Hematopoietic multipotent progenitor cell treated with erythropoietin and hydrocortisone succinate and interleukin-3 and kit ligand, for 17 days (in vitro differentiated cells): ENCODE measurements around the gene CFAP74.
"Not testable (repeated sequence)": the region's sequence is repeated elsewhere in the genome, so short reads cannot be mapped to it uniquely, and the experiment has no call there.

Experiments
- DNase-seq: peaks from one replicate; pipeline ENCODE4 v3.0.0-alpha.2; 2015; ENCODE audit warnings: low spot score

CFAP74 gene

DNA sequence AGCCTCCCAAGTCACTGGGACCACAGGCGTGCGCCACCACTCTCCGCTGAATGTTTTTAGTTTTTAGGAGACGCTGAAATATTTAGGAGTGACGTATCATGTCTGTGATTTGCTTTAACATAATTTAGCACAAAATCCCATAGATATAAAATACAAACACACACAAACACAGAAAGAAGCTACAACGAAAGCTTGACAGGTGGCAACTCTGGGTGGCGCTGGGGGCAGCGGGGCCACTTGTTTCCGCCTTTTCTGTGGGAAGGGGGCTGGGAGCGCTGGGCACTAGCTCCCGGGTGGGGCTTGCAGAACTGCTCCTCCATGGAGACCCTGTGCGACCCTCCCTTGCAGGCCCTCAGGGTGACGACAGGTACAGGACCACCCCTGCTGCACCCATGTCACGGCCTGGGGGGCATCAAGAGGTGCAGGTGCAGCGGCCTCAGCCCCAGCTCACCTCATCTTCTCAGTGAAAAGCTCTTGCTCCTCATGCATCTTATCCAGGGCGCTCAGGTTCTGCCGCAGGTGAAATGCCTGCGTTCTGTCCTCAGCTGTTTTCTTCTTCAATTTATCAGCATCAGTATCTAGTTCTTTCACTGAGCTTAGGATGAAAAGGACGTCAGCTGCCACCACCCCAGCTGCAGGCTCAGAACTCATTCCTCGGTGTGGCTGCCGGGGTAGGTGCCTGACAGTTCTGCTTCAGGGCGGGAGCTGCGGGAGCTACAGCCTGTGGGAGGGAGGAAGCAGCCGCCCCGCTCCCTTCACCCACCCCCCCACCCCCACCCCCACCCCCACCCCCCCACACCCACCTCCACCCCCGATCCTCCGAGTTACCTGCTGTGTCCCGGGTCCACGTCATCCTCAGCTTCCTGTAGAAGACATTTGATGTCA is 15.3 kb downstream of the CFAP74 start:
- no peak for DNase-seq

DNA sequence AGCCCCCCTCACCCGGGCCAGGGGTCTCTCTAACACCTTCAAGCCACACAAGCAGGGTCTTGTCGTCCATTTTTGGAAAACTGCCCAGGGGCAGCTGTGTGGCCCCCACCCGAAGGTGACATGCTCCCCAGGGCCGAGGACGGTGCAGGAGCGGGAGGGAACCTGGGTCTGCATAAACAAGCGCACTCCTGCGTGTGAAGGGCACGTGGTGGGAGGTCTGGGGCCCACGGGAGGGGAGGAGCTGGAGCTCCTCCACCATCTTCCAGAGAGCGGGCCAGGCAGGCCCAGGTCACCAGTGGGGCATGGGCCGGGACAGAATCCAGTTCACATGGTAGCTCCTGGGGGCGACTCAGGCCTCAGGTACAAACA is 16.5 kb downstream of the CFAP74 start:
- no peak for DNase-seq

DNA sequence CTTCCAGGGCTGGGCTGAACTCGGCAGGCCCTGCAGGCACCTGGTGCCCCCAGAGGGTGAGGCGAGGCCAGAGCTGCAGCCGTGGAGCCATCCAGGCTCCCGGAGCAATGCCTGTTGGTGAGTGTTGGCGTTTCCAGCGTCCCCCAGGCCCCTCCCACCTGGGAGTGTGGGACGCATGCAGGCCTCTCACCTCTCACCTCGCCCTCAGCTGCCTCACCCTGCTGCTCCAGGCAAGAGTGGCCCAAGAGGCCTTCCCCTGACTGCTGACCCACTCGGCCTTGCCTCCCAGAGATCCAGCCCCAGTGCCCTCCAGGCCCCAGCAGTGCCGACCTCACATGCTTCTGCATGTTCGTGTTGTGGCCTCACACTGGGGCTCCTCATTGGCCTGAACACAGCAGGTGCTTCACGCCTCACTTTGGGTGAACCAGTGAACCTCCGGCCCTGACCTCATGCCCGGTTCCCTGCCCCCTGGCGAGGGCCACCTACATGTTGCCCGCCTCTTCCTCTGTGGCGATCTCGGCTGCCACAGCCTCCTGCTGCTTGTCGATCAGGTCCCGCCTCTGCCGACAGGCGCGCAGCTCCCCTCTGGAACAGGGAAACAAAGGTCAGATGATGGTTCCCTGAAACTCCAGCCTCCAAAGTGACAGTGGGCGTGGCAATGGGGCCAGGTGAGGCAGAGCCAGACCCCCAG is 17.0 kb downstream of the CFAP74 start:
- DNase-seq = no peak

- DNase-seq = no peak
Measured at GRCh38 chr1:1985375-1986050, 18.1 kb downstream of the CFAP74 start.

DNA sequence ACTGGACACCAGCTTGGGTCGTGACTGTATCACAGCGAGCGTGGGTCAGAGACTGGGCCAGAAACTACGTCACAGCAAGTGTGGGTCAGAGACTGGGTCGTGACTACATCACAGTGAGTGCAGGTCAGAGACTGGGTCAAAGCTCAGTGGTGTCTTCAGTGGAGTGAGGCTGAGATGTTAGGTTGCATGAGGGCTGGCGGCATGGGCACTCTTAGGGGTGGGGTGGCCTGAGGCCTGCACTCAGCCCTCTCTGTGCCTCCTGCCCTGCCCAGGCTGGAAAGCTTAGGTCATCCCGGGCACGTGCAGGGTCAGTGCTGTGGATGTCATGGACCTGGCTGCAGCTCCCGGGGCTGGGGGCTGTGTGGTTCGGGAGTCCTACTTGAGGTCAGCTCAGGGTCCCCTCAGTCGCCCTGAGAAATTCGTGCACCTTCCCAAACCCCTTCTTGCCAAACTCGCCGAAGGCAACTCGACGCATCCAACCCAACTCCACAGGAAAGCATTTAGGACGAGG is 19.0 kb downstream of the CFAP74 start:
- no peak for DNase-seq

DNA sequence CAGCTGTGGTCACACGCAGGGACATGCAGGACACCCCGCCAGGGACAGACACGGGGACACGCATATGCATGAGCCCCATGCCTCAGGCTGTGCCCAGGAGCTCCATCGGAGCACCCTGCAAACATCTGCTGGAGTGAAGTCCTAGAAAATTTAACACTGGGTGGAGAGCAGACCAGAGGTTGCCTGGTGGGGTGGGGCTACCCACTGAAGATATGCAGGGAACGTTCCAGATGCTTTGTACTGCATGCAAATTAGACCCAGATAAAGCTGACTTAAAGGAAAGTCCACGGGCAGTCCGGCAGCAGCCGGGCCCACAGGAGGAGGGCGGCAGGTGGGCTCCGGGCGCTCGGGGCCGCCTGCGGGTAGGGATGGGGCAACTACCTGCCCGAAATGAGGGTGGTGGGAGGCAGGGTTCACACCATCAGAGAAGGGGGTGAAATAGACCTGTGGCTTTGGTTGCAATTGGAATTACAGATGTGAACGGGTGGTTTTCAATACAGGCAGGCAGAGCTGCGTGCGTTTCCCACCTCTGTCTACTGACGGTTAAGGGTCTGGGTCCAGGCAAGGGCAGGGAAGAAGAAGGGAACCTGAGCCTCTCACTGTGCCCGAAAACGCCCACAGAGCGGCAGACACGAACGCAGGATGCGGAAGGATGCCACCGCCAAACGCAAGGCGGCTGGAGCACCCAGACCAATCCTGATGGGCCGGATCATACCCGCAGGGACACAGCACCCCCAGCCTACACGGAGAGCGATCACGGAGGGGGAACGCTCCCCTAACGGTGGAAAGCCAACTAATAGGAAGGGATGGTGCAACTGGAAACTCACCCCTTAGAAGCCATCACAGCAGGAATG is 21.0 kb downstream of the CFAP74 start:
- DNase-seq = no peak

DNA sequence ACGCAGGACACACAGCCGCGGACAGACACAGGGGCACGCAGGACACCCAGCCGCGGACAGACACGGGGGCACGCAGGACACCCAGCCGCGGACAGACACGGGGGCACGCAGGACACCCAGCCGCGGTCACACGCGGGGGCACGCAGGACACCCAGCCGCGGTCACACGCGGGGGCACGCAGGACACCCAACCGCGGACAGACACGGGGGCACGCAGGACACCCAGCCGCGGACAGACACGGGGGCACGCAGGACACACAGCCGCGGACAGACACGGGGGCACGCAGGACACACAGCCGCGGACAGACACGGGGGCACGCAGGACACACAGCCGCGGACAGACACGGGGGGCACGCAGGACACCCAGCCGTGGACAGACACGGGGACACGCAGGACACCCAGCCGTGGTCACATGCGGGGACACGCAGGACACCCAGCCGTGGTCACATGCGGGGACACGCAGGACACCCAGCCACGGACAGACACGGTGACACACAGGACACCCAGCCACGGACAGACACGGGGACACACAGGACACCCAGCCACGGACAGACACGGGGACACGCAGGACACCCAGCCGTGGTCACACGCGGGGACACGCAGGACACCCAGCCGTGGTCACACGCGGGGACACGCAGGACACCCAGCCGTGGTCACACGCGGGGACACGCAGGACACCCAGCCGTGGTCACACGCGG is 21.8 kb downstream of the CFAP74 start:
- not testable (repeated sequence) for DNase-seq

DNA sequence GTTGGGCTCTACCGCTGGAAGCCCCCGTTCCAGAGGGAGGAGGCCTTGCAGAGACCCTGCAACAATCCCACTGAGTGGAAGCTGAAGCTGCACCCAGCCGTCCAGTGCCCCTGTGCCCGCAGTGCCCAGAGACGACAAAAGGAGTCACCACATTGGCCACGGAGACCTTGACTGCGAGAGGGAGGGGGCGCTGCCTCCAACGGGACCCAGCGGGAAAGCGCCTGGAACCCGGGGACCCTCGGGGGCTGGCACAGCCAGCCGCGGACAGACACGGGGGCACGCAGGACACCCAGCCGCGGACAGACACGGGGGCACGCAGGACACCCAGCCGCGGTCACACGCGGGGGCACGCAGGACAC is 22.5 kb downstream of the CFAP74 start:
- no peak for DNase-seq

DNA sequence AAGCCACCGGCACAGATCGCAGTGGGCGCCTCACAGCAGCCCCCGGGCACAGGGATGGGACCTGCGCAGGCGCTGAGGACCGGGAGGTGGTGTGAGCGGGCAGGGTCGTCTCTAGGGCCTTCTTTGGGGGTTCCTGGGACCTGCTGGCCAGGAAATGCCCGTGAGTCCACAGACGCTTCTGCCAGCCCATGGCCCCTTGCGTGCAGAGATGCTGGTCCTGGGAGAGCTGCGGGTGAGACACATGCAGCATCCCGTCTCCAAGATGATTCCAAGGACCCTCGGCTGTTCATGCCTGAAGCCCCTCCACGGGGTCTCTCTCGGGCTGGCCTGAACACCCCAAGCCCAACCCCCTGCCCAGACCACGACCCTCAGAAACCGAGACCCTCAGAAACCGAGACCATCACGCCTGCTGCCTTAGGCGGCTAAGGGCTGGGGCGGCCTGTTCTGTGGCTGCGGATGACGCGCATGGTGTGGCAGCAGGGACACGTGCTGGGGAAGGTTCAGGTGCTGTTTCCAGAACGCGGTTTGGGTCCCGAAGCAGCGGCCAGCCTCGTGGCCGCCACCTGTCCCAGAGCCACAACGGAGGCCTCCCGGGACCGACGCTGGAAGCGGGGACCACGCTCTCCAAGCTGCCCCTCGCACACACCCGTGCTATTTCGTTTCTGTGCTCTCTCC is 23.0 kb downstream of the CFAP74 start:
- no peak for DNase-seq

- no peak for DNase-seq
Measured at GRCh38 chr1:1979482-1980165, 24.0 kb downstream of the CFAP74 start.

DNA sequence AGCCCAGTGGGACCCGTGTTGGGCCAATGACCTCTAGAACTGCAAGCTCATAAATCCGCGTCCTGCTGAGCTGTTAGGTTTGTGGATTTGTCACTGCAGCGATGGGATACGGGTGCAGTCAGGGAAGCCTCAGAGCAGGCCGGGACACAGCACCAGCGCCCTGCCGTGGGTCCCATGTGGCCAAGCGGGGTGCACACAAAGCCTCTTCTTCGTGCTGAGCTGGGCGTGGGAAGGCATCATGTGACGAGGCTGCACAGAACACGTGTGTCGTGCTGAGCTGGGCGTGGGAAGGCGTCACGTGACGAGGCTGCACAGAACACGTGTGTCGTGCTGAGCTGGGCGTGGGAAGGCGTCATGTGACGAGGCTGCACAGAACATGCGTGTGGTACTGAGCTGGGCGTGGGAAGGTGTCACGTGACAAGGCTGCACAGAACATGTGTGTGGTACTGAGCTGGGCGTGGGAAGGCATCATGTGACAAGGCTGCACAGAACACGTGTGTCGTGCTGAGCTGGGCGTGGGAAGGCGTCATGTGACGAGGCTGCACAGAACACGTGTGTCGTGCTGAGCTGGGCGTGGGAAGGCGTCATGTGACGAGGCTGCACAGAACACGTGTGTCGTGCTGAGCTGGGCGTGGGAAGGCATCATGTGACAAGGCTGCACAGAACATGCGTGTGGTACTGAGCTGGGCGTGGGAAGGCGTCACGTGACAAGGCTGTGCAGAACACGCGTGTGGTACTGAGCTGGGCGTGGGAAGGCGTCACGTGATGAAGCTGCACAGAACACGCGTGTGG is 24.7 kb downstream of the CFAP74 start:
- DNase-seq = not testable (repeated sequence)

GRCh38 chr1:1978108-1978507 is 25.5 kb downstream of the CFAP74 start:
- DNase-seq = no peak

- DNase-seq = no peak
Measured at GRCh38 chr1:1976031-1976430, 27.6 kb downstream of the CFAP74 start.

GRCh38 chr1:1975535-1975934 is 28.1 kb downstream of the CFAP74 start:
- no peak for DNase-seq

DNA sequence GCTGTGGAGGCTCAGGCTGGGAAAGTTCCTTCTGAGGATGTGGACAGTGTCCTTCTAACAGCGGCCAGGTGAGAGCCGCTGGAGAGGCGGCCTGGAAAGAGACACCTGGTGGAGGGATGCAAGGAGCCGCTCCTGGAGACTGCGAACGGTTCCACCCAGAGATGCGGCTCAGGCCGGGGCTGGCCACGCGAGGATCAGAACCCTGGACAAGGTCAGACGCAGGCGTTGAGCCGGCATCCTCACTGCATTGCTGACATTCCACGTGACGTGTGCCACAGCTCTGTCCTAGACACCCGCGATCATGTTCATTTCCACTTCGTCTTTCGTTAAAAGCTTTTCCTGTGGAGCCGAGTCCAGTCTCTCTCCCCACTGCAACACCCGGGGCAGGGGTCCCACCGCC is 28.8 kb downstream of the CFAP74 start:
- DNase-seq = no peak

- DNase-seq = no peak
Measured at GRCh38 chr1:1973716-1974642, 29.6 kb downstream of the CFAP74 start.

- DNase-seq = no peak
Measured at GRCh38 chr1:1972976-1973715, 30.4 kb downstream of the CFAP74 start.
